Measurements from ENCODE around the gene TANC1.

DNA sequence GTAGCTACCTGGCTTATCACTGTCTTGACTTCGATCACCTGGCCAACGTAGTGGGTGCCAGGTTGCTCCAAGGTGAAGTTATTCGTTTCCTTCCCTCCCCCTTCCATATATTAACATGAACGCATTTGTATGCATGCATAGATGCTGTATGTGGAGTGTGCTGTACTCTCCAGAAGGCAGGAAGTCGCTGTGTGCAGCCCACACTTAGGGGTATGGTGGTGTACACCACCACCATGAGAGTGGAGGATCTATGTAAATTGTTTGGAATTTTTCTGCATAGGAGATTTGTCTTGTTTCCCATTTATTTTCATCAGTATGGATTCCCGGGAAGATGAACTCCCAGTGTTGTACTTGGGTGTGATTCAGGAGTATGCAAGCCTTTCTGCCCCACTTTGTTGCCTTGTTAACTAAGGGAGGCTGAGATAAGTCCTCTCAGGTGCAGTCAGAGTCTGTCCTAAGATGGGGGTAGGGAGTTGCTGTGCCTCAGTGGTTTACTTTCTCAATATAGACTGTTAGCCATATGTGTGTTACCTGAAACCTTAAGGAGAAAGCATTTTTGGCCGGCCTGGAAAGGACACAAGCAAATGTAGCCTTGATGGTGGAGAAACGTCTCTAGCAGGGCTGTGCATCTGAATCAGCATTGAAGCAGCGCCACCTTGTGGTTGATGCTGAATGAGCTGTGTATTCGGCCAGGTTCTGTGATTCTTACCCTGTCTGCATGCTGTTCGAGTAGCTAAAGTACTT lies 149.8 kb downstream of the TANC1 start:
- TF ChIP-seq, protein P1, sequence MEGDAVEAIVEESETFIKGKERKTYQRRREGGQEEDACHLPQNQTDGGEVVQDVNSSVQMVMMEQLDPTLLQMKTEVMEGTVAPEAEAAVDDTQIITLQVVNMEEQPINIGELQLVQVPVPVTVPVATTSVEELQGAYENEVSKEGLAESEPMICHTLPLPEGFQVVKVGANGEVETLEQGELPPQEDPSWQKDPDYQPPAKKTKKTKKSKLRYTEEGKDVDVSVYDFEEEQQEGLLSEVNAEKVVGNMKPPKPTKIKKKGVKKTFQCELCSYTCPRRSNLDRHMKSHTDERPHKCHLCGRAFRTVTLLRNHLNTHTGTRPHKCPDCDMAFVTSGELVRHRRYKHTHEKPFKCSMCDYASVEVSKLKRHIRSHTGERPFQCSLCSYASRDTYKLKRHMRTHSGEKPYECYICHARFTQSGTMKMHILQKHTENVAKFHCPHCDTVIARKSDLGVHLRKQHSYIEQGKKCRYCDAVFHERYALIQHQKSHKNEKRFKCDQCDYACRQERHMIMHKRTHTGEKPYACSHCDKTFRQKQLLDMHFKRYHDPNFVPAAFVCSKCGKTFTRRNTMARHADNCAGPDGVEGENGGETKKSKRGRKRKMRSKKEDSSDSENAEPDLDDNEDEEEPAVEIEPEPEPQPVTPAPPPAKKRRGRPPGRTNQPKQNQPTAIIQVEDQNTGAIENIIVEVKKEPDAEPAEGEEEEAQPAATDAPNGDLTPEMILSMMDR (conservative IDR thresholded peaks at IDR 0.05; ENCODE audit: low read length), result peak; percentile 97
- no peak for TF ChIP-seq EZH2phosphoT487 (IDR thresholded peaks at IDR 0.05; ENCODE audit: borderline replicate concordance)
